ENCODE results near the gene C3. TPM values are rescaled to one million over a fixed set of nuclear protein-coding genes. Genes with fewer than 3 reads are reported as not detected.
"Not testable (repeated sequence)": the region's sequence is repeated elsewhere in the genome, so short reads cannot be mapped to it uniquely, and the experiment has no call there.

The C3 gene
- total and polyA plus RNA-seq, 5 donors, result 136 to 537 (median 273) TPM

DNA sequence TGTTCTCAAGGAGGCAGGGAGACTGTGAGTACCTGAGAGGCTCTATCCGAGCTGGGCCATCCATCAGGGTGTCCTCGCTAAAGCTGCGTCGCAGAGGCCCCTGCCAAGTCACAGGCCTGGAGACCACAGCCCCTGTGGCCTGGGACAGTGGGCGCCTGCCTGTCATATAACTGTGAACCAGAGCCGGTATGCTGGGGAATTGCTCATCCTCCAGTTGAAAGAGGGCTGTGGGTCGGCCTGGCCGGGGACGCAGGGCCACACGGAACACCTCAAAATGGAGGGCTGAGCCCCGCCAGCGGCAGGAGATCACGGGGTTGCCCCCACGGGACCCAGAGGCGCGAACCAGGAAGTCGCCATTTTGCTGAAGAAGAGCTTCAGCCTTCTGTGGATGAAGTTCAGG is 40.2 kb upstream of the C3 start:
- DNase-seq (peak in 1 of 3 donors; percentile 52), ATAC-seq (peak; percentile 26 to 29)
- Histone ChIP-seq H3K4me1 (ENCODE audit: control insufficient read depth, insufficient read depth, low read length) (no peaks in the 10 kb centered on the region), H3K9me3 (ENCODE audit: control insufficient read depth, low read length) (no peaks in the 10 kb centered on the region), H3K27ac (ENCODE audit: low read length) (no peak overlapping the region), H3K27me3 (ENCODE audit: control insufficient read depth, insufficient read depth) (no peaks in the 10 kb centered on the region), H3K4me3 (ENCODE audit: low read length) (no peak overlapping the region)
- intact Hi-C loops (cut with DNase I), result no loop called here
- WGBS, result 90% methylated on average over 17 of the region's 17 CpGs

DNA sequence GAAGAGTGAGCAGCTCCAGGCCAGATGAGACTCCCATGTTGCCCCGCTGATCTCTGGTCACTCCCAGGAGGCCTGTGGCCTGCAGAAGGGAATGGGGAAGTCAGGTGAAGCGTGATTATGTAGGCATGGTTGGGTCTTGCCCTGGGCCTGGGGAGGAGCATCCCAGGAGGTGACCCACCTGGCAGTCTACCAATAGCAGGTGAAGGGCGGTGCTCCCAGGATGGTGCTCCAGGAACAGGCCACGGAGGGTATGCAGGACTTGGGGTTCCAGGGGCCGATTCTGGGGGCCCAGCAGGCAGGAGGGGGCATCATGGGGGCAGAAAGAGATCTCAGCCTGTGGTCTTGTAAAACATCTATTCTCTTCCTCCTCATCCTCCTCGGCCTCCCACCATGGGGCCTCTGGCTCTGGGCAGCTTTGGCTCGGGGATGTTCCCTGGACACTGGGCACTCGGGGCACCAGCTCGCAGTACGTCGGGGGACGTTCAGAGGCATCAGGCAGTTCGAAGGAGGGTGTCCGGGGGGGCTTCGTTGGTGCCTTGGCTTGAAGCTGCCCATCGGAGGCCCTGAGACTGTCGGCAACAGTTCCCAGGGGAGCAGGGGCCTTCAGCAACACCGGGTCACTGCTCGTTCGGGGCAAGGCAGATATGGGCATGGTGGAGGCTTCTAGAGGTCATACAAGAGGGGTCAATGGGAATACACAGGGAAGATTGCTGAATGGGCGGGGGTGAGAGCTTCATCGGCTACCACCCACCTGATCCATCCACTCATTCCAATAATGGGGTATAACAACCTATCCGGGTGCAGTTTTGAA is 34.4 kb upstream of the C3 start:
- H3K4me1 ChIP-seq (ENCODE audit: control insufficient read depth, insufficient read depth, low read length), result no peaks in the 10 kb centered on the region
- no peaks in the 10 kb centered on the region for H3K27me3 ChIP-seq (ENCODE audit: control insufficient read depth, insufficient read depth)
- peak in 2 of 3 donors; percentile 24 to 52 for DNase-seq
- WGBS, result 90% methylated on average over 23 of the region's 23 CpGs
- H3K4me3 ChIP-seq (ENCODE audit: low read length), result no peak overlapping the region
- ATAC-seq, result no peak
- no peaks in the 10 kb centered on the region for H3K9me3 ChIP-seq (ENCODE audit: control insufficient read depth, low read length)
- no peak overlapping the region for H3K27ac ChIP-seq (ENCODE audit: low read length)
- intact Hi-C loops (cut with DNase I), result no loop called here

DNA sequence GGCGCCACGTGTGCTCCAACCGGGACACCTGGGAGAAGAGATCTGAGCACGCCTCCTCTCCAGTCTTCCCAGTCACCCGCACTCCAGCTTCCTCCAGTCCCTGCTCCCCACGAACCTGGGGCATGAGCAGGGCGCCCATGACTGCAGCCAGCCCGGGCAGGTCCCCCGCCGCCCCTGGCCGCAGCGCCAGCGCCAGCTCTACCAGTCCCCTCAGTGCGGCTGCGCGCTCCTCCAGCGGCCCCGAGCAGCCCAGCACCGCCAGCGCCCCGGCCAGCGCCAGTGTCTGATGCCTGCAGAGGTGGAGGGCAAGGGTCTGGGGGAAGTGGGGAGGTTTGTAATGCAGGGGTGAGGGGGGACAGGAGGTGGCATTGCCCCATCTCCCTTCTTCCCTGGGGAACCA is 33.7 kb upstream of the C3 start:
- ATAC-seq (peak in 1 of 2 donors; percentile 6), DNase-seq (peak in 2 of 3 donors; percentile 62 to 64)
- no peaks in the 10 kb centered on the region for H3K4me1 ChIP-seq (ENCODE audit: control insufficient read depth, insufficient read depth, low read length)
- no peak overlapping the region for H3K27ac ChIP-seq (ENCODE audit: low read length)
- 95% methylated on average over 22 of the region's 22 CpGs for WGBS
- H3K4me3 ChIP-seq (ENCODE audit: low read length), result no peak overlapping the region
- intact Hi-C loops (cut with DNase I), result no loop called here
- no peaks in the 10 kb centered on the region for H3K9me3 ChIP-seq (ENCODE audit: control insufficient read depth, low read length)
- H3K27me3 ChIP-seq (ENCODE audit: control insufficient read depth, insufficient read depth), result no peaks in the 10 kb centered on the region

DNA sequence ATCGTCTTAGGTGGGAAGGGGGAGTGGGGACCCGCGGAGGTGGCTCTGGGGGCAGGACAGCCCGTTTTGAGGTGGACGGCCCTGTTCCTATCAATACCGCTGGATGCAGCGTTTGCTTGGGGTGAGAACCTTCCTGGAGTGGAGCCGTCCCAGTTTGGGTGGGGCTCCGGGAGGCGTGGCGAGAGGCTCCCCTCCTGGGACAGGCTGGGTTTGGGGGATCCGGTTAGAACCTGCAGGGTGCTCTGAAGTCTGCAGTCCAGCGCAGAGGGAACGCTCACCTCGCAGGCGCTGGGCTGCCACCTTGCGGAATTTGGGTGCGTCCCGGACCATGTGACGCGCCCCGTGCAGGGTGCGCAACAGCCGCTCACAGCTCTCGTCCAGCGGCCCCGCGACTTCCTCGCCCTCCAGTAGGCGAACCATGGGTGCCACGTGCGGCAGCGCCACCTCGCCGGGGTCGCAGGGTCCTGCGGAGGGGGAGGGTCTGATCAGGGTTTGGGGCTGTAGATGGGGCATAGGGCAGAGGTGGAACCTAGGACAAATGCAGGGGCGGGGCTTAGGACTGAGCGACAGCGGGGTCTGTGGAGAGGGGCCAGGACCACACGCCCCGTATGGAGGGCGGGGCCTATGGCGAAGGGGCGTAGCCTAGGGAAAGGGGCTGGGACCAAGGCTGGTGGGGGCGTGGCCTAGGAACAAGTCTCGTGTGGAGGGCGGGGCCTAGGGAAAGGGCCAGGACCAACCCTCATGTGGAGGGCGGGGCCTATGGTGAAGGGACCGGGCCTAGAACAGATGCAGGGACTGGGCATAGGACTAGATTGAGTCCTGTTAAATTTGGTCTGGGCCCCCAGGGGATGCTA is 33.0 kb upstream of the C3 start:
- intact Hi-C loops (cut with DNase I), result no loop called here
- H3K27me3 ChIP-seq (ENCODE audit: control insufficient read depth, insufficient read depth), result no peaks in the 10 kb centered on the region
- DNase-seq (peak; percentile 88 to 93 (median 91)), ATAC-seq (peak; percentile 82 to 92)
- 6% methylated on average over 50 of the region's 50 CpGs for WGBS
- peak overlapping the region; percentile 0 for H3K27ac ChIP-seq (ENCODE audit: low read length)
- H3K9me3 ChIP-seq (ENCODE audit: control insufficient read depth, low read length), result no peaks in the 10 kb centered on the region
- no peaks in the 10 kb centered on the region for H3K4me1 ChIP-seq (ENCODE audit: control insufficient read depth, insufficient read depth, low read length)
- H3K4me3 ChIP-seq (ENCODE audit: low read length), result peak overlapping the region; percentile 11

DNA sequence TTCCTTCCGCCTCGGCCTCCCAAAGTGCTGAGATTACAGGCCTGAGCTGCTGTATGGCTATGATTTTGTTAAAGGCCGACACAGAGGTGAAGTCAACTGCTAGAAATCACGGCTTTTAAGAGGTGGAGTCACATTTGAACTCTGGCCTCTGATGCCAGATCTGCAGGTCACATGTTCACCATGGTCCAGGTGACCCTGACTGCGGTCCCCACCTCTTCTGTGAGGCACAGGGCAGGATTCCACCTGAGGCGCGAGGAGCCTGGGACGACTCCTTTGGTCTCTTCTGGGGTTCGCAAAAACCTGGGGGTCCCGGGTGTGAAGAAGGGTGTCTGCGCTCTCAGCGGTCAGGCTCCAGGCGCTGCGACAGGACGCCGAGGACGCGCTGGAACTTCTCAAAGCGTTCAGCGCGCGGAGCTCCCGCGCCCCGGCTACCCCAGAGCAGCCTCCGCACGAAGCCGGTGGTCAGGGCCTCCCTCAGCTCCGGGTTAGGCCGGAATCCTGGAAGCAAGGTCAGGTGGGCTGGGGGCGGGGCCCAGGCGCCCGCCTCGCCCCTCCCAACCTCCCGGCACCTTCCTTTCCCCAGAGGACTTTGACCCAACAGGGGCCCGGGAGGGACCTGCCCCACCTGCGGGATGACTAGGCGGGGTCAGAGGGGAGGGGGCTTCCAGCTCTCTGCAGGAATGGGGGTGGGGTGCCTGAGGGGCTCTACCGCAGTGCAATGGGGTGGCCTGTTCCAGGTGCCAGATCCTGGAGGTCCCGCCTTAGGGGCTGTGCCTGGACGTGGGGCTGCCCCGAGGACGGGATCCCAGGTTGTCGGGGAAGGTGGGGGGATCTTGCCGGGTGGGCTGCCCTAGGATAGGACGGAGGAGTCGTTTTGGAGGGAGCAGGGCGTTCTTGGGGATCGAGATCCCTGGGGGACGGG is 32.1 kb upstream of the C3 start:
- DNase-seq, result peak in 1 of 3 donors; percentile 52
- Histone ChIP-seq H3K27me3 (ENCODE audit: control insufficient read depth, insufficient read depth) (no peaks in the 10 kb centered on the region), H3K9me3 (ENCODE audit: control insufficient read depth, low read length) (no peaks in the 10 kb centered on the region), H3K27ac (ENCODE audit: low read length) (no peak overlapping the region), H3K4me3 (ENCODE audit: low read length) (no peak overlapping the region), H3K4me1 (ENCODE audit: control insufficient read depth, insufficient read depth, low read length) (no peaks in the 10 kb centered on the region)
- WGBS, result 68% methylated on average over 50 of the region's 50 CpGs
- ATAC-seq, result peak in 1 of 2 donors; percentile 4
- intact Hi-C loops (cut with DNase I), result no loop called here

DNA sequence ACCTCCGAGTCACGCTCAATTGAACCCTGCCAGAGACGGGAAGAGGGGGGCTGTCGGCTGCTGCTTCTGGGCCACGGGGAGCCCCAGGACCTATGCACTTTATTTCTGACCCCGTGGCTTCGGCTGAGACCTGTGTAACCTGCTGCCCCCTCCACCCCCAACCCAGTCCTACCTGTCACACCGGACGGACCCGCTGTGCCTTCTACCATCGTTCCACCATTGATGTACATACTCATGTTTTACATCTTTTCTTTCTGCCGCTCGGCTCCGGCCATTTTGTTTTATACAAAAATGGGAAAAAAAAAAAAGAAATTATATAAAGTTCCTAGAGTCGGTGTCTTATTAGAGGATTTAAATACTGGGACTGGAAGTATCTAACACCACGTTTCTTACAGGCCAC is 30.7 kb upstream of the C3 start:
- no peak for ATAC-seq
- no peak overlapping the region for H3K4me3 ChIP-seq (ENCODE audit: low read length)
- H3K27me3 ChIP-seq (ENCODE audit: control insufficient read depth, insufficient read depth), result no peaks in the 10 kb centered on the region
- intact Hi-C loops (cut with DNase I), result no loop called here
- no peaks in the 10 kb centered on the region for H3K4me1 ChIP-seq (ENCODE audit: control insufficient read depth, insufficient read depth, low read length)
- peak in 1 of 3 donors; percentile 45 for DNase-seq
- H3K27ac ChIP-seq (ENCODE audit: low read length), result no peak overlapping the region
- no peaks in the 10 kb centered on the region for H3K9me3 ChIP-seq (ENCODE audit: control insufficient read depth, low read length)
- 92% methylated on average over 16 of the region's 16 CpGs for WGBS

DNA sequence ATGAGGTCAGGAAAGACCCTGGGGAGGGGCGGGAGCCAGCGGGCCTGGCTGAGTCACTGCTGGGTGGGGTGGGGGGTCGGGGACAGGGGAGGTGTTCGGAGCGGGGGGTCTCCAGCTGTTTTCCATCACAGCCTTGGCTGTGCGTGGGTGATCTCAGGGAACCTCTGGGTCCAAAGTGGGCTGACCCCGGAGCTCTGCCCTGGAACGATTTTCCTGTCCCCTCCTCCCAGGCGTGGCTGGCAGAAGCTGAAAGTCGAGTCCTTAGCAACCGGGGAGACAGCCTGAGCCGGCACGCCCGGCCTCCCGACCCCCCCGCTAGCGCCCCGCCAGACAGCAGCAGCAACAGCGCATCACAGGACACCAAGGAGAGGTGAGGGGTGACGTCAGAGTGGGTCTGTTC is 29.6 kb upstream of the C3 start:
- intact Hi-C loops (cut with DNase I), result no loop called here
- ATAC-seq (peak; percentile 29 to 52), DNase-seq (peak; percentile 82 to 90 (median 89))
- Histone ChIP-seq H3K27me3 (ENCODE audit: control insufficient read depth, insufficient read depth) (no peaks in the 10 kb centered on the region), H3K9me3 (ENCODE audit: control insufficient read depth, low read length) (no peaks in the 10 kb centered on the region), H3K4me3 (ENCODE audit: low read length) (no peak overlapping the region), H3K4me1 (ENCODE audit: control insufficient read depth, insufficient read depth, low read length) (peaks cover 5% of the 10 kb centered on the region), H3K27ac (ENCODE audit: low read length) (no peak overlapping the region)
- WGBS, result 64% methylated on average over 20 of the region's 20 CpGs

DNA sequence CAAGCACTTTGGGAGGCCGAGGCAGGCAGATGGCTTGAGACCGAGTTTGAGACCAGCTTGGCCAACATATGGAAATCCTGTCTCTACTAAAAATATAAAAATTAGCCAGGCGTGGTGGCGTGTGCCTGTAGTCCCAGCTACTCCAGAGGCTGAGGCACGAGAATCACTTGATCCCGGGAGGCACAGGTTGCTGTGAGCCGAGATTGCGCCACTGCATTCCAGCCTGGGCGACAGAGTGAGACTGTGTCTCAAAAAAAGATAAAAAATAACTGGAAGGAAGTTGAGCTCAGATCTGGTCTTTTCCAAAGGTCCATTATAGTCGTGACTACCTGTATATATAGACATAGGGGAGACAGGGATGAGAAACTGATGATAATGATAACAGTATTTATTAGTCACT is 28.1 kb upstream of the C3 start:
- H3K27me3 ChIP-seq (ENCODE audit: control insufficient read depth, insufficient read depth); H3K27ac ChIP-seq (ENCODE audit: low read length); H3K4me3 ChIP-seq (ENCODE audit: low read length); intact Hi-C loops (cut with DNase I); H3K9me3 ChIP-seq (ENCODE audit: control insufficient read depth, low read length); ATAC-seq: not testable (repeated sequence)
- 71% methylated on average over 10 of the region's 10 CpGs for whole genome bisulfite sequencing
- peaks cover 10% of the 10 kb centered on the region for H3K4me1 ChIP-seq (ENCODE audit: control insufficient read depth, insufficient read depth, low read length)
- DNase-seq, result peak in 2 of 3 donors; percentile 47 to 73

DNA sequence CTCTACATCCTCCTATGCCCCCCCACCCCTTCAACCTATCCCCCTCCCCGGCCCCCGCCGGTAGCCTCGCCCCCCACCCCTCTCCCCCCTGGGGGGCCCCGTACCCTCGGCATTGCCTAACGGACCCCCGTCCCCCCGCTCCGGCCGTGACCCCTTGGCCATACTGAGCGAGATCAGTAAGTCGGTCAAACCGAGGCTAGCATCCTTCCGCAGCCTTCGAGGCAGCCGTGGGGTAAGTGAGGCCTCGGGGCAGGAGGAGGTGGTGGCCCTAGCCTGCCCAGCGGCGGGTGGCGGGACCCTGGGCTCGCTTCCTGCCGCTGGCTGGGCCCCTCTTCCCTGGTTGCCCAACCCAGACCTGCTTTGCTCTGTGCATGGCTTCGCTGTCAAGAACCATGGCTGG is 25.5 kb upstream of the C3 start:
- Histone ChIP-seq H3K27ac (ENCODE audit: low read length) (no peak overlapping the region), H3K4me1 (ENCODE audit: control insufficient read depth, insufficient read depth, low read length) (peaks cover 11% of the 10 kb centered on the region), H3K27me3 (ENCODE audit: control insufficient read depth, insufficient read depth) (no peaks in the 10 kb centered on the region), H3K4me3 (ENCODE audit: low read length) (no peak overlapping the region), H3K9me3 (ENCODE audit: control insufficient read depth, low read length) (no peaks in the 10 kb centered on the region)
- 94% methylated on average over 24 of the region's 24 CpGs for WGBS
- DNase-seq (peak in 1 of 3 donors; percentile 46), ATAC-seq (no peak)
- intact Hi-C loops (cut with DNase I), result no loop called here

DNA sequence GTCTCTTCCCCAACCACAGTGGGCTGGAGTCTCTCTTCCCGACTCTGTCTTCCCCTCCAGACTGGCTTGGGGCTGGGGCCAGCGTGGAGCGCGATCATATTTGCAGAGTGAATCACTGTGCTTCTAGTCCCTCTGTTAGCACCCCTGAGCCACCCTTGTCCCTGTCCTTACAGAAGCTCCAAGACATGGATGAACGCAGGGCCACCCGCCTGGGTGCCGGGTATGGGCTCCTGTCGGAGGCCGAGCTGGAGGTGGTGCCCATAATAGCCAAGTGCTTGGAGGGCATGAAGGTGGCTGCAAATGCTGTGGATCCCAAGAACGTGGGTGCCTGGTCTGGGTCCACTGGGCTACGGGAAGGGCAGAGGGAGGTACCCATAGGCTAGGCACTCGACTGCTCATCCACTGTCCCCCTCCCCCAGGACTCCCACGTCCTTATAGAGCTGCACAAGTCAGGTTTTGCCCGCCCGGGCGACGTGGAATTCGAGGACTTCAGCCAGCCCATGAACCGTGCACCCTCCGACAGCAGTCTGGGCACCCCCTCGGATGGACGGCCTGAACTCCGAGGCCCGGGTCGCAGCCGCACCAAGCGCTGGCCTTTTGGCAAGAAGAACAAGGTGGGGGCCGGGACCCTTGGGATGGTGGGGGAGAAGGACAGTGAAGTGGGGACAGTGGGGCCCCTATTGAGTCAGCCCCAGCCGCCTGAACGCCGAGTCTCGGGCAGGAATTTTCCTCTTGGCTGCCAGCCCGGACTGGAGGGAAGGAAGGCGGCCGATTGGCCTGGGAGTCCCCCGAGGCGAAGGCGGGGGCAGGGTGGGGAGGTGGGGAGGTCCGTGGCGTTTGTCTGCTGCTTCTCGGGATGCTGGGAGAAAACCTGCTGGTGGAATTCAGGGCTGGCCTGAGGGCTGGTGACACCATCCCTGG is 24.2 kb upstream of the C3 start:
- H3K27me3 ChIP-seq (ENCODE audit: control insufficient read depth, insufficient read depth), result no peaks in the 10 kb centered on the region
- no peak overlapping the region for H3K4me3 ChIP-seq (ENCODE audit: low read length)
- H3K27ac ChIP-seq (ENCODE audit: low read length), result peak overlapping the region; percentile 87
- ATAC-seq (peak; percentile 84 to 86), DNase-seq (peak; percentile 93 to 96 (median 95))
- intact Hi-C loops (cut with DNase I), result no loop called here
- no peaks in the 10 kb centered on the region for H3K9me3 ChIP-seq (ENCODE audit: control insufficient read depth, low read length)
- 19% methylated on average over 41 of the region's 41 CpGs for WGBS
- H3K4me1 ChIP-seq (ENCODE audit: control insufficient read depth, insufficient read depth, low read length), result peaks cover 11% of the 10 kb centered on the region

All from right cardiac atrium (tissue), 5 donors.